IMR-90 (cell line): ENCODE data around the gene C6orf52. TPM values are rescaled to one million over a fixed set of nuclear protein-coding genes. Genes with fewer than 3 reads are reported as not detected.

Source experiments
- ATAC-seq: fragments of 200-7000 bp; cut with Tn5 transposase; 2 replicates; pipeline ENCODE4 v1.9.1; 2020; ENCODE audit warnings: low read depth, mild to moderate bottlenecking, moderate library complexity
- BruUV-seq: library from RNA; stranded (reverse); fragments of 400-500 nt; replicated peaks from 2 replicates; lab custom pipeline; 2021; lab: Mats Ljungman, UMichigan
- CTCF ChIA-PET: fragments of 300-600 bp; formaldehyde crosslinking; extraction: SDS; loops from one replicate; lab custom pipeline; 2021; ENCODE audit warnings: antibody characterized with exemption; lab: Yijun Ruan, JAX
- POLR2A ChIA-PET: fragments of 300-600 bp; sonication (Branson Sonifier 250); formaldehyde crosslinking; loops from one replicate; lab custom pipeline; 2022; ENCODE audit warnings: antibody characterized with exemption; ENCODE audit not compliant: unreplicated experiment; lab: Charles Lee
- DNase-seq: peaks from one replicate; pipeline ENCODE4 v3.0.0; 2013
- H2AFZ ChIP-seq: replicated peaks from 2 replicates; pipeline ENCODE3; 2013; ENCODE audit warnings: low read length, mild to moderate bottlenecking; ENCODE audit not compliant: poor library complexity
- H2AK5ac ChIP-seq: 2 replicates; pipeline ENCODE4 v1.6.1; 2013; ENCODE audit warnings: low read depth, low read length, inconsistent platforms
- H2AK9ac ChIP-seq: replicated peaks from 2 replicates; pipeline ENCODE3; 2013; ENCODE audit warnings: mild to moderate bottlenecking, low read depth, low read length, moderate library complexity; ENCODE audit not compliant: poor library complexity
- H2BK120ac ChIP-seq: 2 replicates; pipeline ENCODE4 v1.6.1; 2013; ENCODE audit warnings: low read depth, low read length, inconsistent platforms
- H2BK15ac ChIP-seq: 3 replicates; pipeline ENCODE4 v1.6.1; 2013; ENCODE audit warnings: low read depth, low read length, inconsistent platforms
- H2BK20ac ChIP-seq: 2 replicates; pipeline ENCODE4 v1.6.1; 2013; ENCODE audit warnings: low read depth, mild to moderate bottlenecking, inconsistent platforms, low read length, moderate library complexity
- H2BK5ac ChIP-seq: 2 replicates; pipeline ENCODE4 v1.6.1; 2013; ENCODE audit warnings: mild to moderate bottlenecking, low read depth, low read length, inconsistent platforms; ENCODE audit not compliant: poor library complexity, severe bottlenecking
- H3K14ac ChIP-seq: replicated peaks from 2 replicates; pipeline ENCODE4 v1.6.1; 2013; ENCODE audit warnings: low read depth, low read length, inconsistent platforms
- H3K18ac ChIP-seq: 2 replicates; pipeline ENCODE4 v1.6.1; 2013; ENCODE audit warnings: low read depth, low read length, control low read depth
- H3K23ac ChIP-seq: 2 replicates; pipeline ENCODE4 v1.6.1; 2013; ENCODE audit warnings: low read depth, low read length, inconsistent platforms
- H3K27ac ChIP-seq: 2 replicates; pipeline ENCODE4 v1.5.1; 2013; ENCODE audit warnings: mild to moderate bottlenecking, control low read depth, low read length; ENCODE audit not compliant: insufficient read depth
- H3K27me3 ChIP-seq: 2 replicates; pipeline ENCODE4 v1.6.1; 2013; ENCODE audit warnings: low read length; ENCODE audit not compliant: control insufficient read depth, insufficient read depth
- H3K36me3 ChIP-seq: 2 replicates; pipeline ENCODE4 v1.6.1; 2013; ENCODE audit warnings: low read length, mixed read lengths; ENCODE audit not compliant: control insufficient read depth, insufficient read depth
- H3K4ac ChIP-seq: 2 replicates; pipeline ENCODE4 v1.6.1; 2013; ENCODE audit warnings: low read depth, low read length, inconsistent platforms
- H3K4me1 ChIP-seq: 2 replicates; pipeline ENCODE4 v1.6.1; 2013; ENCODE audit warnings: low read length, mixed read lengths; ENCODE audit not compliant: control insufficient read depth, insufficient read depth
- H3K4me2 ChIP-seq: 2 replicates; pipeline ENCODE4 v1.6.1; 2013; ENCODE audit warnings: low read depth, mild to moderate bottlenecking, control low read depth, low read length, moderate library complexity
- H3K4me3 ChIP-seq: 2 replicates; pipeline ENCODE4 v1.5.1; 2013; ENCODE audit warnings: low read depth, mild to moderate bottlenecking, control low read depth, low read length, moderate library complexity; ENCODE audit not compliant: insufficient read depth
- H3K56ac ChIP-seq: 2 replicates; pipeline ENCODE4 v1.6.1; 2013; ENCODE audit warnings: low read length, inconsistent platforms; ENCODE audit not compliant: insufficient read depth; ENCODE audit errors: extremely low read depth
- H3K79me1 ChIP-seq, 2 experiments: 2 replicates each; pipeline ENCODE4 v1.6.1; 2013; ENCODE audit warnings: low read length in 2 of 2, inconsistent platforms in 1 of 2, low read depth in 1 of 2
- H3K9ac ChIP-seq: 2 replicates; pipeline ENCODE4 v1.6.1; 2013; ENCODE audit warnings: low read depth, low read length, control low read depth
- H3K9me1 ChIP-seq: 2 replicates; pipeline ENCODE4 v1.6.1; 2013; ENCODE audit warnings: low read length, inconsistent platforms; ENCODE audit not compliant: insufficient read depth
- H3K9me3 ChIP-seq: 2 replicates; pipeline ENCODE4 v1.6.1; 2013; ENCODE audit warnings: low read length; ENCODE audit not compliant: control insufficient read depth, insufficient read depth
- H4K20me1 ChIP-seq: 2 replicates; pipeline ENCODE4 v1.6.1; 2013; ENCODE audit warnings: low read length, inconsistent platforms; ENCODE audit not compliant: insufficient read depth
- H4K5ac ChIP-seq: 2 replicates; pipeline ENCODE4 v1.6.1; 2013; ENCODE audit warnings: mild to moderate bottlenecking, low read depth, low read length, control low read depth
- H4K8ac ChIP-seq, 2 experiments: 2 replicates each; pipeline ENCODE4 v1.6.1; 2013; ENCODE audit warnings: low read depth in 2 of 2, low read length in 2 of 2, control low read depth in 1 of 2, inconsistent platforms in 1 of 2
- H4K91ac ChIP-seq: 2 replicates; pipeline ENCODE4 v1.6.1; 2013; ENCODE audit warnings: low read depth, low read length, inconsistent platforms; ENCODE audit not compliant: insufficient read depth
- BHLHE40 ChIP-seq: fragments of 150-350 bp; IDR thresholded peaks from 2 replicates; pipeline ENCODE4 v1.6.1; 2016; ENCODE audit warnings: mild to moderate bottlenecking, low read depth, low read length
- MAFK ChIP-seq: IDR thresholded peaks from 2 replicates; pipeline ENCODE4 v1.6.1; 2012; ENCODE audit warnings: low read depth, low read length, improper control_type of control experiment
- RAD21 ChIP-seq: IDR thresholded peaks from 2 replicates; pipeline ENCODE4 v1.6.1; 2012; ENCODE audit warnings: low read length, improper control_type of control experiment
- SMC3 ChIP-seq: fragments of 150-350 bp; IDR thresholded peaks from 2 replicates; pipeline ENCODE4 v1.6.1; 2016; ENCODE audit warnings: low read depth, mild to moderate bottlenecking, antibody characterized with exemption, low read length, moderate library complexity
- WGBS, 2 experiments: methylation state at CpG; one replicate each; pipeline versions ENCODE4 v1.1.5 to v1.1.7; 2013; ENCODE audit warnings: missing lambda C conversion rate in 2 of 2; ENCODE audit not compliant: insufficient read length in 1 of 2; ENCODE audit errors: extremely low coverage in 2 of 2; 5-methylcytosine and 5-hydroxymethylcytosine counted together
- dilution Hi-C: fragments of 300-500 bp; cut with HindIII; formaldehyde crosslinking; loops from one replicate; pipeline ENCODE4 v1.14.3; 2018; ENCODE audit warnings: low sequenced_read_pairs; ENCODE audit not compliant: unreplicated experiment
- in situ Hi-C: fragments of 300-500 bp; cut with MboI; formaldehyde crosslinking; loops from 3 replicates; pipeline ENCODE4 v1.14.3; 2019; ENCODE audit warnings: low sequenced_read_pairs, inconsistent platforms, mixed read lengths
- intact Hi-C: fragments of 100-400 bp; cut with micrococcal nuclease; formaldehyde crosslinking; loops from 2 replicates; pipeline ENCODE4 v1.10.0; 2022
- polyA plus RNA-seq, 3 experiments: library from polyadenylated mRNA; depleted of rRNA; stranded (reverse); fragments of >200 nt; gene quantifications; 2 replicates each; pipeline ENCODE4 v1.2.3, GENCODE V29; 2012; ENCODE audit warnings: low replicate concordance in 1 of 3
- total RNA-seq: library from RNA; depleted of rRNA; stranded (reverse); fragments of >200 nt; gene quantifications from 2 replicates; pipeline ENCODE4 v1.2.3, GENCODE V29; 2012

The C6orf52 gene
- total and polyA plus RNA-seq, 2 of the 4 experiments (the other 2 are of a cell fraction), result 0.31 TPM; not detected in 1

DNA sequence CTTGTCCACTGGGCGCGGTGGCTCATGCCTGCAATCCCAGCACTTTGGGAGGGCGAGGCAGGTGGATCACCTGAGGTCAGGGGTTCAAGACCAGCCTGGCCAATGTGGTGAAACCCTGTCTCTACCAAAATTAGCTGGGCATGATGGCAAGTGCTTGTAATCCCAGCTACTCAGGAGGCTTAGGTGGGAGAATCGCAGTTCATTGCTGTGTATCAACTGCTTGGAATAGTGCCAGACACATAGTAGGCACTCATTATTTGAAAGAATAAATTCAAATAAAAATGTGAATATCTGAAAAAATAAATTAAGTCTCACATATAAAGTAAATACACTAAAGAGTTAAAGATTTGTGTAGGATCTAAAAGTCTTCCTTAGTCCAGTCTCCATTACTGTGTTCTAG is 2.2 kb upstream of the C6orf52 start:
- Histone ChIP-seq H3K56ac (no peak overlapping the region), H3K9ac (no peak overlapping the region), H3K4me1 (peaks cover 2% of the 10 kb centered on the region; the same call in 1 of the 2 replicates), H2AFZ (no peak overlapping the region), H2AK9ac (no peak overlapping the region), H2BK20ac (no peak overlapping the region), H4K20me1 (no peaks in the 10 kb centered on the region), H3K27me3 (no peaks in the 10 kb centered on the region), H3K4ac (no peak overlapping the region), H2AK5ac (no peak overlapping the region), H3K4me3 (no peak overlapping the region), H3K14ac (no peak overlapping the region), H3K27ac (no peak overlapping the region), H2BK120ac (no peak overlapping the region), H4K91ac (no peak overlapping the region), H3K9me3 (no peaks in the 10 kb centered on the region), H3K4me2 (no peak overlapping the region), H3K9me1 (peaks cover 3% of the 10 kb centered on the region; the same call in 1 of the 2 replicates), H4K8ac (no peak overlapping the region), H2BK5ac (no peak overlapping the region), H3K36me3 (peaks cover 7% of the 10 kb centered on the region), H3K18ac (no peak overlapping the region), H3K23ac (no peak overlapping the region), H3K79me1 (peaks cover 28 to 36% of the 10 kb centered on the region in 2 experiments), H4K5ac (no peak overlapping the region), H2BK15ac (no peak overlapping the region)
- 100% methylated on average over 2 of the region's 4 CpGs; no CpG with 5 or more reads in 1 of the 2 experiments for WGBS, 2 experiments
- POLR2A ChIA-PET, result no interaction called here
- no peak for TF ChIP-seq MAFK
- no peak for TF ChIP-seq BHLHE40
- TF ChIP-seq SMC3, result no peak
- no peak for TF ChIP-seq RAD21
- intact Hi-C loops (no loop called here), in situ Hi-C loops (no loop called here), dilution Hi-C loops (no loop called here)
- no peak for ATAC-seq
- CTCF ChIA-PET, result no interaction called here
- BruUV-seq, result no TSS peak
- DNase-seq, result no peak
